Activated CD4-positive, CD25-positive, alpha-beta regulatory T cell treated with anti-CD3 and anti-CD28 coated beads, Interleukin-2, amount 50 U/mL, for 24 hours (primary cell): Measurements from ENCODE around the gene CORO1C.

Experiments
- ATAC-seq, 2 donors: fragments of 150-1000 bp; cut with Tn5 transposase; one replicate each; pipeline ENCODE4 v1.10.0; 2021; ENCODE audit warnings: mild to moderate bottlenecking in 1 of 2, moderate library complexity in 1 of 2

CORO1C gene

DNA sequence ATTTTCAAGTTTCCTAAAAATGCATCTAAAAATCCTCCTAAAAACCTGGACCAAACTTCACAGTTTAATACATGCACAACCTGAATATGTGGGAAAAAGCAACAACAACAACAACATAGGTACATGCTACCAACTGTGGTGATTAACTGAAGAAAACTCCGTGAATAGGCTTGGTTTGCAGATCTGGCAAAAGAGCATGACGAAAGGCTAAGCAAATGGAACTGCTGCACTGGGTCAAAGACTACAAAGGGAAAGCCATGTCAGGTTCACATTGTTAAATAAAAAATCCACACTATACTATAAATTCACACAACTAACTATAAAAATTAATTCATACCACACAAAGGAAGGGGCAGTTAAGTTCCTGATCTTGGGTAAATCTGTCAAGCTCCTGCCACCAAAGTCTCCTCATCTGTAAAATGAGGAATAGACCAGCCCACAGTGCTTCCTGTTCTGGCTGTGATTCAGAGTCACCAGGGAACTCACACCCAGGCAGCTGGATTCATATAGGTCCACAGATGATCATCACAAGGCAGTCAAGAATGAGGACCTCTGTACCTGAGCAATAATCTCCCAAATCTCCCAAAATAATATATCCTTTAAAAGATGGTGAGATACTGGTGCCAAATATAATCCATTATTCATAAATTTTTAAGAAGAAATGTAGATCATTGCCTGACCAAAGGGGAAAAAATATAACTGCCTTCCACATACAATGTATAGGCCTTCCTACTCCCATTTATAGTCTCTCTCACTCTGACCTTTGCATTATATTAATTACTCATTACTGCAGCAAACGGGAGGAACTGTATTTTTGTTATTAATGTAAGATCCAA lies 7.0 kb downstream of the CORO1C start:
- peak in 1 of 2 donors; percentile 56 for ATAC-seq

DNA sequence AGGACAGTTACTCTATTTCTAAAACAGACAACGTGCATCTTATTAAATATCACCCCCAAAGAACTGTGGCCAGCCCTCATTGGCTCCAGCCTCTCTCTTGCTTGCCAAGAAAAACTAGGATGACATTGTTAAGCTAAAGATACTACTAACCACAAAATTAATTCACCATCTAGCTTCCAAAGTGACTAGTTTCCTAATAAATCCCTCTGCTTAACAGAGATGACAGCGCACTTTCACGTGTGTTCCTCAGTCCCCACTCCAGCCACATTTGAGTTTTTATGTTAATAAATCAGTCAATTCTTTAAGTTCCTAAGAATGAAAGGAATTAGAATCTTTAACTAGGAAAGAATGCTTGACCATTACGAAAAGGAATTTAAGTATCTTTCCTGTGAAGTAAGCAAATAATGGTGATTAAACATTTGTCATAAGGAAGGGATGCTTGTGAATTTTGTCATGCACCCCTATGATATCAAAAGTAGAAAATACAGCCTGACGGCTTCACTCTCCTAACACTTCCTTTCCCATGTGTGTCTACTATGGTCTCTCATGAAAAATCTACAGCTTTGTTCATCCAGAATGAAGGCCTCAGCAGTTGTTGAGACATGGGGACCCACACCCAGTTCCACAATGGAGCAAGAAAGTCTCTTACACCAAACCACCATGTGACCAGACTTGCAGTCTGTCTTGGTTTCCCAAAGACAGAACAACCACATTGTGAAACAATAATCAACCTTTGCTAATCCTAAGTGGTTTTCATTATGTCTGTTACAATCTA lies 8.1 kb downstream of the CORO1C start:
- peak in 1 of 2 donors; percentile 41 for ATAC-seq

DNA sequence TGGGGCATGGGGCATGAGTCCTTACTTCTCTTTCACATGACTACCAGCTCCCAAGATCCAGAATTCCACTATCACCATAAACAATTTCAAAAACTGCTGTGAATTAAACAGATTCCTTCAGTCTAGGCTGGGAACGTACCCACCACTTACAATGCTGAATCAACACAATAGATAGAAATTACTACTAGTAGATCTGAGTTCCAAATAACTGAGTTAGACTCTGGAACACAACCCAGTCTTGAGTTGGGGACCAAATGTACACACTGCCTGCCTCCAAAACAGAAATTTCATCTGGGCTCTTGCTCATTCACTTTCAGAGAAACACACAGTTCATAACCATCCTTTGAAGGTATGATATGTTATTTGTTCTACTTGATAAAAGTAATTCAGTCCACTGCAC lies 8.9 kb downstream of the CORO1C start:
- ATAC-seq, result no peak

DNA sequence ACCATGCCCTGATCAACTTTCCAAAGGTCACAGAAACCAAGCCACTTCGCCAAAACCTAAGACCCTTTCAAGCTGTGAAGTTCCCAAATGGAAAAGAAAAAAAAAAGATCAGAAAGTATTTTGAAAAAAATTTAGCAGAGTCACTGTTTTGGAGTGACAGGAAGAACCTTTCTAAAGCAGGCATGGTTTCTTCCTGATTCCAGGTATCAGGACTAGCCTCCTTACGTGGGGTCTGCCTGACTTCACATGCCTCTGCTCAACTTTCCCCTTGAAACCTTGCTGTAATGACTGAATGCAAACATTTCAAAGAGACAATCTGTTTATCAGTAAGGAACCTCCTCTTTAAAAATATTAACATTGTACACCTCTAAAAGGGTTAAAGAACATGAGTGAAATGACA lies 9.5 kb downstream of the CORO1C start:
- no peak for ATAC-seq

DNA sequence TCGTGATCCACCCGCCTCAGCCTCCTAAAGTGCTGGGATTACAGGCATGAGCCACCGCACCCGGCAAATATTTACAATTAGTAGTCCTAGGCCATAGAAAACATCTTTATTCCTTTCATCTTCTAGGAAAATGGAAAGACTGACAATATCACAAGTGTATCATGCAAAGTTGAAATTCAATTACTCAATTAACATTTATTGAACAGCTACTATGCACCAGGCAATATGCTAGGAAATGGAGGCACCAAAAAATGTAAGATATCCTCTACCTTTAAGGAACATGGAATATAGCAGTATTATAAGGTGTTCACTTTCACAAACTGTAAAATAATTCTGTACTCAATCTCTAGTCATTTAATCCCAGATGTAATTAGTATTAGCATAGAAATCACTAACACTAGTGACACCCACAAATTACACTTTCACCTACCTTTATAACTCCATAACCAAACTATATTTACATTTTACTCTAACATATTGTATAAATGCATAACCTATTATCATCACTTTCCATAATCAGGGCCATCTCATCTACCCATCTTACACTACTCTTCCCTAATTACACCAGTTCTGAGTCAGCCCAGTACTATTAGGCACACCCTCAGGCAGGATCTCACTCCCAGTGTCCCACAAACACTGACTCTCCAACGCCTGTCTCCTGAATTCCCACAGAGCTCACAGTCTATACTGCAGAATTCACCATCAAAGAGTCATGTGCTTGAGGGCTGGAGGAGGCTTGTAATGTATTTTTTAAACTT lies 10.4 kb downstream of the CORO1C start:
- ATAC-seq, result no peak

DNA sequence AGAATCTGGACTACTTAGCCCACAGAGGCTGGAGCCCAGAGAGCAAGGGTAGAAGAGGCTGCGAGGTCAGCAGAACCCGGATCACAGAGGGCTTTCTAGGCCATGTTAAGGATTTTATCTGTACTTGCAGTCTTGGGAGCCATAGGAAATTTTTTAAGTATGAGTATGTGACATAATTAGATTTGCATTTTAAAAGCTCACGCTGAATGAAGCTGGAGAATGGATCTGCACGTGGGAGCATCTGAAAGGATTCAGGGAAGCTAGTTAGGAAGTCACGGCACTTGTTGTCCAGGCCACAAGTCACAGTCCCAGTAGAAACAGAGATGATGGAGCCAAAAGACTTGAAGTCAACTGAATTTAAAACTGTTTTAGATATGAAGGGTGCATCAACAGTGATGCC lies 14.1 kb downstream of the CORO1C start:
- no peak for ATAC-seq

DNA sequence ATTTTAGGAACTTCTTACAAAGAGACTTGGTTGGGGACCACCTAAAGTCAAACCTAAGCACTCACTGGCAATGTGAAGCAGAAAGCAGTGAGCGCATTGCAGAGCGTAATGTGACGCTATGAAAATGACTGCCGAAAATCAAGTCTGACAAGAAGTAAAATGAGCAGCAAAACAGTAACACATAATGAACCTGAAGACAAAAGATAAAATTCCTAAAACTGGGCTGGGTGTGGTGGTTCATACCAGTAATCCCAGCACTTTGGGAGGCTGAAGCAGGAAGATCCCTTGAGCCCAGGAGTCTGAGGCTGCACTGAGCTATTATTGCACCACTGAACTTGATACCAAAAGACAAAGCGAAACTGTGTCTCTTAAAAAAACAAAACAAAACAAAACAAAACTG lies 16.5 kb downstream of the CORO1C start:
- ATAC-seq, result no peak

DNA sequence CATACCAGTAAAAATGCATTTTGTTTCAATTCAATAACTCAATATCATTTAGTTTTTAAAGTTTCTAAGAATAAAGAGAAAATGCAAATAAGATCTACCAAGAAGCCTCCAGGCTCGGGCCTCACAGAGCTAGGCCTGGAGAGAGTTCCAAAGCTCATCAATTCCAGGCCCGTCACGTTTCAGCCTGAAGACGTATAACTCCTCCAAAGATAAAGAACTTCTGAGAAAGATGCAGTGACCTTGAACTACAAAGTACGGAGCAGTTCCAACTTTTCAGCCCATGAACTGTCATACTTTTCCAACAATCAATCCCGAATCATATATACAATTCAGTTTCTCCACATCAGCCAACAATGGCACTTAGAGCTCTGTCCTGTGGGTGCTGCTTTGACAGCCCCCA lies 17.8 kb downstream of the CORO1C start:
- no peak for ATAC-seq

DNA sequence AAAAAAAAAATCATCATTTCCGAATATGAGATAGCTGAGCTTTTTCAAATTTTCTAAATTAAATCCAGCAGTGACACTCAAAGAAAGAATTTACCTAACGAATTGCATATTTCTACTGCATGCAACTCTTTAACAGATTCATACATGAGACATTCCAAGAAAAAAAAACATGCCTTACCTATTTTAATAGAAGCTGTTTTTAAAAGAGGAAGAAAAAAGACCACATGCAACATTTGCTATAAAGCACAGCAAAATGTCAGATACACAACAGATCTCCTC lies 18.5 kb downstream of the CORO1C start:
- no peak for ATAC-seq

DNA sequence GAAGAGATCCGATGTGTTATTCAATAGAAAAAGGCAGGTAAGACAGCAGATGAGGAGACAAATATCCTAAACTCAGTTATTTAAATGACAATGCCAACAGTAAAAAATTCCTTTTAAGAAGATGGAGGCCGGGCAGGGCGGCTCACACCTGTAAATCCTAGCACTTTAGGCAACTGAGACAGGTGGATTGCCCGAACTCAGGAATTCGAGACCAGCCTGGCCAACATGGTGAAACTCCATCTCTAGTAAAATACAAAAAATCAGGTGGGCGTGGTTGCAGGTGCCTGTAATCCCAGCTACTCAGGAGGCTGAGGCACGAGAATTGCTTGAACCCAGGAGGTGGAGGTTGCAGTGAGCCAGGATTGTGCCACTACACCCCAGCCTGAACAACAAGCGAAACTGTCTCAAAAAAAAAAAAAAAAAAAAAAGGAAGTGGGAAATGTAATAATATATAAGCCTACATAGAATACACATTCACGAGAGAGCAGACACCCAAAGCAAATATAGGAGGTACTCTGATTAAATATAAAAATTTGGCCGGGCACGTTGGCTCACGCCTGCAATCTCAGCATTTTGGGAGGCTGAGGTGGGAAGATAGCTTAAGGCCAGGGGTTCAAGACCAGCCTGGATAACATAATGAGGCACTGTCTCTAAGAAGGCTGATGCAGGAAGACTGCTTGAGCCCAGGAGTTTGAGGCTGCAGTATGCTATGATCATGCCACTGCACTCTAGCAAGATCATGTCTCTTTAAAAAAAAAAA lies 19.0 kb downstream of the CORO1C start:
- ATAC-seq, result no peak

DNA sequence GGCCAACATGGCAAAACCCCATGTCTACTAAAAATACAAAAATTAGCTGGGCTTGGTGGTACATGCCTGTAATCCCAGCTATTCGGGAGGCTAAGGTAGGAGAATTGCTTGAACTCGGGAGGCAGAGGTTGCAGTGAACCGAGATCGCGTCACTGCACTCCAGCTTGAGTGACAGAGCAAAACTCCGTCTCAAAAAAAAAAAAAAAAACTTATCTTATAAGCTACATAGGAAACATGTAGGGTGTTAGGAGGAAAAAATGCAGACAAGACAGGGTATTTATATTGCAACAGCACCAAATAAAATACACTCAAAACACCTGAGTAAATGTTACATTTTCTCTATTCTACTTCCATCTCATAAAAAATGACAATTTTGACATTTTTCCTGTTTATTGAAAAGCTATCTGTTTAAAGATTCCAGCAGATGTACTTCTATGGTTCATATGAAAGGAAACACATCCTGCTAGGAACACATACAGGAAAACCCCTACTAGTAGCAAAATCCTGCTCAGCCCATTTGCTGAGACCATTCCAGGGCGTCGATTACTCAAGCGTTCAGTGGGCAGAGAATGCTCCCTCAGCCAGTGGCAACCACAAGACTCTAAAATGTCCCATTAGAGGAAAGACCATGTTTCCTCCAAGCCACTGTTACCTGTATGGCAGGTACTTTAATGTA lies 19.7 kb downstream of the CORO1C start:
- no peak for ATAC-seq

DNA sequence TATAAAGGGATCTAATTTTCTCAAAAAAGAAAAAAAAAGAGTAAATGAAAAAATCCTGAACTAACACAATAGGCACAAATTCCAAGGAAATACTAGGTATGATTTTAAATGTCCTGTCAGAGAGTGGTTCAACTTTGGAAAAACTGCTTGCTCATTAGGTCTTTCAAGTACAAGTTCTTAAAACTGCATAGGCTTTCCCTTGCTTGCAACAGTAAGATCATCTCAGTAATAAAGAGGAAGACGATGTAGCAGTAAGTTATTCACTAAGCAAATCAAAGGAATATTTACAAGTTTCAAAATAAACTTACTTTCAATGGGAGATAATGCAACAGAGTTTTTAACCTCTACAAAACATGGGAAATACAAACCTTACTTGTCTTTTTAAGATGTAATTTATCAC lies 21.6 kb downstream of the CORO1C start:
- ATAC-seq, result no peak

DNA sequence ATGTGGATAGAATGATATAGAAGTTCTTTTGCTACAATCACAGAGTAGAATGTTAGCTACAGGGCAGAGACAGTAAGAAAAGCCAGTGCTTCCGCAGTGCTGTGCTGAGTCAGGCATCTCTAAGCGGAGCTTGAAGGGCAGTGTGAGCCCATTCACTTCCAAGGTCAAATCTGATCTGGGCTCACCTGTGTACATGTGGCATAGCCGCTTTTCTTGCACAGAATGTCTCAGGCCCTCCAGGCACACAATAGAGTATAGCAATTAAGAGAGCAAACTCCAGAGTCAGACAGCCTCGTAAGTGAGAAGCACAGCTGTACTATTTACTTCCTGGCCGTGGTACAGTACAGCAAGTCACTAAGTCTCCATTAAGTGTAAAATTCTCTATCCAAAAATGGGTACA lies 26.8 kb downstream of the CORO1C start:
- no peak for ATAC-seq

DNA sequence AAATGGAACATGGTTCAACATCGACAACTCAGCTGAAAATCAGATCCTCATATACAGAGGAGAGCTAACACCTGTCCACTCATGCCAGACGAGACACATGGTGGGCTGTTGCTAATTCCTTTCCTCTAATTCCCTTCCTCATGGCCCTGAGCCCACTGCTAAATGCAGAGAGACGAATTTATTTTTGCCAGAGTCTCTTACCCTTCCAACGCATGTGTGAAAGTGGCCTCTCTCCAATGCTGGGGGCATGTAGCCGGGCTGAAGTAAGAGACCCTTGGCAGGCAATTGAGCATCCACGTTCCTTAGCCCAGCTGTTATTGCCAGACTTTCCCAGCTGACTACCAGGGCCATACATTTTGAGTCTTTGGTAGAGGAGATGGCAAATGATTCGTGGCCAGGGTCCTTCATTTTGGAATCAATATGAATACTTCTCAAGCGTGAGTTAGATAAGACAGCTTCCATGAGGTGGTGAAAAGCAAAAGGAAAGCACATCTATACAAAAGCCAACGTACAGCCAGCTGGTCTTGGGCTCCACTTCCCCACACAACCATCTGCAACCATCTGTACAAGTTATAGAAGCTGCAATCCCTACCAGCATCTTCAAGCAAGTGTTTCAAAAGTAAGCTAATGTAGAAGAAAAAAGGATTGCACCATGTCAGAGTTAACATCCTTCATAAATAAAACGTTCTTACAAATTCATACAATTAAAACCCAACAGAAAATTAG lies 28.6 kb downstream of the CORO1C start:
- ATAC-seq, result no peak

DNA sequence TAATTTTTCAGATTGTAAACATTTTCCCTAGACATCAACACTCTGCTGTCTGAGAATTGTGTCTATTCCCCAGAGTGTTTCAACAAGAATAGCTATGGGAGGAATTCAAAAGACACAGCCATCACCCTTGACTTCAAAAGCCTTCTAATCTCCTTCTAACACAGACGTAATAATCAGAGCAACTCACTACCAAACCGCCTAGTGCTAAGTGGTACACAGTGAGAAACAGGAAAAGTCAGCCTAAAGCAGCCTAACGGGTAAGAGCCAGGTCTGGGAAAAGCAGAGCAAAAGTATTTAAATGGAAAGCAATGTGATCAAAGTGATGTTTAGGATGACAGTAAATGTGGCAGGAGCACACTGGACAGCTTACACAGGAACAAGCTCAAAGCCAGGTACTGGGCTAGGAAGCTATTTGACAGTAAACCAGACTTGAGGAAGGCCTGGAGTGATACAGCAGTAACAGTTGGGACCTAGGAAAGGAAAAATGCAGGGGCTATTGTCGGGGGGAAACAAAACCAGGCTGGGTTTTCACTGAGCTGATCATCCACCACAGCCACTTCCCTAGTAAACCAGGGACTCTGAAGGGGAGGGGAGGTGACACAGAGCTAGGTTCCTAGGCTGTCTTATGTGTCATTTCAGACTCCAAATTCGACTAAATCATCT lies 29.4 kb downstream of the CORO1C start:
- no peak for ATAC-seq

DNA sequence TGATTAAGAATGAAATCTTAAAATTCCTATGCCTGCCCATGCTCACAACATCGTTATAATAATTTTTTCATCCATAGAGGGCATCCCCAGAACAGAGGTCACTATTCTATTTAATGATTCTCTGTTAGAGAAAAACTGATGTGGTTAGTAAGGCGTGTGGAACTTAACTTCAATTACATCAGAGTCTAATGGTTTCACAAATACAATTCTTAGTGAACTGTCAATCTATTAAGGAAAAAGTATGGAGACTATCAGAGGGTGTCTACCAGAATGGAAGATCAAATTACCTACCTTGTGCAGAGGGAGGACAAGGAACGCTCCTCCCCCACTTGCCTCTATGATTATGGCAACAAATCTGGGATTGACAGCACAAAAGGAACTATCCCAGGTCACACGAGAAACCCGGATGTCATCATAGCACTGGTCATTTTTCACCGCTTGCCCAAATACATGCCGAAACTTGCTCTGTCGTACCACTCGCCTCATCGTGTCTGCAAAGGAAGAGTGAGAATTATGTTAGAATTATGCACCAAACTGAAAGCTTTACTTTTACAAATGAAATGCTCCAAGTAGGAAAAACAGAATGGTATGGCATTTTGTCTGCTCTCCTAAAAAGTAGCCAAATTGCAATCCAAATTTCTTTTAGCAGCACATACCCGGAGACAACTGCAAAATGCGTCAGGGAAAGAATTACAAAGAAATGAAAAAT lies 30.3 kb downstream of the CORO1C start:
- no peak for ATAC-seq

DNA sequence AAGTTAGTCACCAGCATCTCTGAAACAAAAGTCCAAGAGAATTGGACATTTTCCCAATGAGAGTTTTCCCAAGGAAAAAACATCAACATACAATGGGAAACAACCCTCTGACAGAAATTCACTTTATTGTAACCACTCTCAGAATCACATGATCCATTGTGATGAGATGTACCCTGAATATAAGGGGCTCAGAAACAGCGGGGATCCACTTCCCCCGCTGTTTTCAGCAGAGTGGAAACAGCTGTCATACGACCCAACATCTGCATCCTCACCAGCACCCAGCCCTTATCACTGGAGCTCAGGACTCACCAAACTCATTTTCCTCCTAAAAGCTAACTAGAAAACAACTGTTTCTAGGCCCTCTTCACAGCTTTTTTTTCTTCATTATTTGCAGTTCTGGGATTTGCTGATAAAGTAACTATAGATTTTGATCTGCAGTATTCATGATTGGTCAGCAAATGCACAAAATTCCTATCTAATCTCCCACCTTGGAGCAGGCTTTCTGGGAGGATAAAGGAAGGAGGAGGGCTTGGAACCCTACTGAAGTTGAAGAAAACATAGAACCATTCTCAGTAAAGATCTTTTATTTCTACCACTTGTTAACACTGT lies 31.3 kb downstream of the CORO1C start:
- no peak for ATAC-seq

DNA sequence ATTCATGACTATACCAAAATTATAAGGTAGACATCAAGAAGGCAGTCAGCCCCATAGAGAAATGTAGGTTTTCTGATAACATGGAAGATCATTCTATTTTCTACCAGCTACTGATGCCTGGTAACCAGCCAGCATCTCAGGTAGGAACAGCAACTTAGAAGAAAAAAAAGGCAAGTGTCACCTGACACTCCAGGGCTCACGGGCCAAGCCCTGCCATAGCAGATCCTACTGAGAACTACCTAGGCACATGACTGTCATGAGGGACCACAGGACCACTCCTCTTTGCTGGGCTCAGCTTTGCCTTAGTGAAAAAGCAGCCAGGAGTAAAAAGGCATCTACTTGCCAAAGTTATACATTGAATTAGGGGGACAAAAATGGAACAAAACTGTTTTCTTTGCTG lies 33.4 kb downstream of the CORO1C start:
- no peak for ATAC-seq

DNA sequence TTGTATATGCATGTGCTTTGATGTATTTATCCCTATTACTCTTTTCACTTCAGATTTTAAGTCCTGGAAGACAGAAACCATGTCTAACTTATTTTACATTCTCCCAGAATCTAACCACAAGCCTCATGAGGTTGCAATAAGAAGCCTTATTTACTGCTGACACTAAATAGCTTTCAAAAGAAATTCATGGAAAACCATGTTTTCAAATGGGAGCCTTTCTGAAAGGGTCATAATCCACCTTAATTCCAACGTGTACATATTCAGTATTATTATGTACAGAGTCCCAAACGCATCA lies 34.4 kb downstream of the CORO1C start:
- ATAC-seq, result no peak
